ENCODE results near the gene ZNF79. TPM values are rescaled to one million over a fixed set of nuclear protein-coding genes. Genes with fewer than 3 reads are reported as not detected.

ZNF79 gene
- total RNA-seq, 6 donors from 2014 or later: 6.1 to 18.9 (median 9.2) TPM

GRCh38 chr9:127473501-127473900, 49.3 kb downstream of the ZNF79 start:
- TF ChIP-seq CTCF (IDR thresholded peaks at IDR 0.05): no peak
- no peak for TF ChIP-seq POLR2A (IDR thresholded peaks at IDR 0.05)
- no peak for TF ChIP-seq EP300 (IDR thresholded peaks at IDR 0.05)
- TF ChIP-seq POLR2AphosphoS5 (IDR thresholded peaks at IDR 0.05): no peak
- DNase-seq: no peak
- 92 to 95% methylated on average over 8 to 10 of the region's 10 CpGs for WGBS, 2 donors
- no peaks in the 10 kb centered on the region for H3K9me3 ChIP-seq
- H3K36me3 ChIP-seq: peaks cover 0 to 42% (median 21%) of the 10 kb centered on the region in 4 donors
- no peaks in the 10 kb centered on the region for H3K4me1 ChIP-seq
- no peak overlapping the region for H3K27ac ChIP-seq
- no peak overlapping the region for H3K4me3 ChIP-seq
- no peaks in the 10 kb centered on the region for H3K27me3 ChIP-seq
- peak in 1 of 2 donors; percentile 57 for ATAC-seq (ENCODE audit: low FRiP score in 2 of 2)

GRCh38 chr9:127473932-127474331, 49.8 kb downstream of the ZNF79 start:
- no peak overlapping the region for H3K4me3 ChIP-seq
- DNase-seq (no peak), ATAC-seq (ENCODE audit: low FRiP score in 2 of 2) (no peak)
- H3K4me1 ChIP-seq: no peaks in the 10 kb centered on the region
- no peaks in the 10 kb centered on the region for H3K27me3 ChIP-seq
- peaks cover 3 to 47% (median 25%) of the 10 kb centered on the region in 4 donors for H3K36me3 ChIP-seq
- H3K9me3 ChIP-seq: no peaks in the 10 kb centered on the region
- no peak overlapping the region for H3K27ac ChIP-seq
- no peak for TF ChIP-seq POLR2A (IDR thresholded peaks at IDR 0.05)
- no peak for TF ChIP-seq POLR2AphosphoS5 (IDR thresholded peaks at IDR 0.05)
- no peak for TF ChIP-seq CTCF (IDR thresholded peaks at IDR 0.05)
- TF ChIP-seq EP300 (IDR thresholded peaks at IDR 0.05): no peak
- WGBS, 2 donors: 93 to 94% methylated on average over 4 of the region's 4 CpGs

- peaks cover 9 to 53% (median 32%) of the 10 kb centered on the region in 4 donors for H3K36me3 ChIP-seq
Measured at GRCh38 chr9:127474592-127474991, 50.4 kb downstream of the ZNF79 start.

GRCh38 chr9:127479507-127480081, 55.4 kb downstream of the ZNF79 start:
- 94% methylated on average over 17 of the region's 17 CpGs; no CpG with 5 or more reads in 1 of the 2 donors for WGBS, 2 donors
- Histone ChIP-seq H3K36me3 (peaks cover 16 to 78% (median 40%) of the 10 kb centered on the region in 4 donors), H3K4me3 (no peak overlapping the region), H3K27me3 (no peaks in the 10 kb centered on the region), H3K4me1 (no peaks in the 10 kb centered on the region), H3K9me3 (no peaks in the 10 kb centered on the region), H3K27ac (no peak overlapping the region)
- no peak for TF ChIP-seq POLR2AphosphoS5 (IDR thresholded peaks at IDR 0.05)
- TF ChIP-seq POLR2A (IDR thresholded peaks at IDR 0.05): no peak
- no peak for TF ChIP-seq EP300 (IDR thresholded peaks at IDR 0.05)
- DNase-seq (peak in 1 of 2 donors; percentile 67), ATAC-seq (ENCODE audit: low FRiP score in 2 of 2) (peak in 1 of 2 donors; percentile 46)

More at GRCh38 chr9:127474592-127474991, 50.4 kb downstream of the ZNF79 start:
- H3K9me3 ChIP-seq: no peaks in the 10 kb centered on the region
- DNase-seq (no peak), ATAC-seq (ENCODE audit: low FRiP score in 2 of 2) (no peak)
- no peak overlapping the region for H3K4me3 ChIP-seq
- TF ChIP-seq EP300 (IDR thresholded peaks at IDR 0.05) (no peak), POLR2A (IDR thresholded peaks at IDR 0.05) (no peak), POLR2AphosphoS5 (IDR thresholded peaks at IDR 0.05) (no peak), CTCF (IDR thresholded peaks at IDR 0.05) (no peak)
- H3K27me3 ChIP-seq: no peaks in the 10 kb centered on the region
- WGBS, 2 donors: 95 to 98% methylated on average over 3 to 5 of the region's 5 CpGs
- no peaks in the 10 kb centered on the region for H3K4me1 ChIP-seq
- no peak overlapping the region for H3K27ac ChIP-seq

- Histone ChIP-seq H3K36me3 (peaks cover 16 to 90% (median 59%) of the 10 kb centered on the region in 4 donors), H3K27me3 (no peaks in the 10 kb centered on the region), H3K27ac (no peak overlapping the region), H3K4me1 (no peaks in the 10 kb centered on the region), H3K9me3 (no peaks in the 10 kb centered on the region), H3K4me3 (no peak overlapping the region)
- no peak for DNase-seq
- ATAC-seq (ENCODE audit: low FRiP score in 2 of 2): no peak
- TF ChIP-seq CTCF (IDR thresholded peaks at IDR 0.05) (no peak), POLR2AphosphoS5 (IDR thresholded peaks at IDR 0.05) (no peak), EP300 (IDR thresholded peaks at IDR 0.05) (no peak), POLR2A (IDR thresholded peaks at IDR 0.05) (no peak)
- WGBS, 2 donors: 95 to 96% methylated on average over 9 of the region's 9 CpGs
Measured at GRCh38 chr9:127482662-127483061, 58.5 kb downstream of the ZNF79 start.

Measured in upper lobe of left lung (tissue), 6 donors.